ENCODE data around the gene STON2.
"Not testable (repeated sequence)": the region's sequence is repeated elsewhere in the genome, so short reads cannot be mapped to it uniquely, and the experiment has no call there.

The STON2 gene
- total RNA-seq, result 0 to 0.22 (median 0.18) reads per million in 3 experiments

- DNase-seq, result no peak
Measured at GRCh38 chr14:81400202-81400678, at the start of gene STON2. STON2 (minus strand) TSS chr14:81400324; CDS start chr14:81398382, 1,942 bp downstream.

GRCh38 chr14:81449576-81449975 lies 49.5 kb upstream of the STON2 start:
- DNase-seq, result no peak

- DNase-seq, result no peak
Measured at GRCh38 chr14:81449114-81449513, 49.0 kb upstream of the STON2 start.

- DNase-seq, result no peak
Measured at GRCh38 chr14:81447021-81447764, 47.1 kb upstream of the STON2 start.

GRCh38 chr14:81446279-81447007 lies 46.3 kb upstream of the STON2 start:
- DNase-seq, result no peak

GRCh38 chr14:81441626-81442134 lies 41.6 kb upstream of the STON2 start:
- DNase-seq, result no peak

GRCh38 chr14:81440041-81440440 lies 39.9 kb upstream of the STON2 start:
- no peak for DNase-seq

- no peak for DNase-seq
Measured at GRCh38 chr14:81437244-81437643, 37.1 kb upstream of the STON2 start.

- DNase-seq, result peak; percentile 11
Measured at GRCh38 chr14:81436296-81437138, 36.4 kb upstream of the STON2 start.

- DNase-seq, result no peak
Measured at GRCh38 chr14:81435391-81436295, 35.5 kb upstream of the STON2 start.

- no peak for DNase-seq
Measured at GRCh38 chr14:81435048-81435390, 34.9 kb upstream of the STON2 start.

GRCh38 chr14:81434230-81434629 lies 34.1 kb upstream of the STON2 start:
- no peak for DNase-seq

GRCh38 chr14:81433378-81433777 lies 33.3 kb upstream of the STON2 start:
- DNase-seq, result no peak

GRCh38 chr14:81432219-81432661 lies 32.1 kb upstream of the STON2 start:
- no peak for DNase-seq

- no peak for DNase-seq
Measured at GRCh38 chr14:81430235-81430634, 30.1 kb upstream of the STON2 start.

- not testable (repeated sequence) for DNase-seq
Measured at GRCh38 chr14:81429749-81430148, 29.6 kb upstream of the STON2 start.

GRCh38 chr14:81429028-81429427 lies 28.9 kb upstream of the STON2 start:
- DNase-seq, result no peak

GRCh38 chr14:81427348-81428058 lies 27.4 kb upstream of the STON2 start:
- DNase-seq, result no peak

GRCh38 chr14:81423504-81423903 lies 23.4 kb upstream of the STON2 start:
- DNase-seq, result no peak

- DNase-seq, result no peak
Measured at GRCh38 chr14:81418057-81418790, 18.1 kb upstream of the STON2 start.

Measured in central memory CD4-positive, alpha-beta T cell (primary cell).